ENCODE measurements around the gene PCMTD2.
"Not testable (repeated sequence)": the region's sequence is repeated elsewhere in the genome, so short reads cannot be mapped to it uniquely, and the experiment has no call there.

Gene PCMTD2

GRCh38 chr20:64224351-64225170 lies 31.0 kb upstream of the PCMTD2 start:
- no peak for DNase-seq

- DNase-seq = no peak
Observed at GRCh38 chr20:64225171-64225595, 30.4 kb upstream of the PCMTD2 start.

GRCh38 chr20:64225828-64226598 lies 29.5 kb upstream of the PCMTD2 start:
- no peak for DNase-seq

- DNase-seq = no peak
Observed at GRCh38 chr20:64226686-64227580, 28.6 kb upstream of the PCMTD2 start.

- no peak for DNase-seq
Observed at GRCh38 chr20:64228086-64228653, 27.4 kb upstream of the PCMTD2 start.

GRCh38 chr20:64228751-64229506 lies 26.6 kb upstream of the PCMTD2 start:
- DNase-seq = no peak

GRCh38 chr20:64229507-64230061 lies 26.0 kb upstream of the PCMTD2 start:
- no peak for DNase-seq

- no peak for DNase-seq
Observed at GRCh38 chr20:64230461-64231145, 24.9 kb upstream of the PCMTD2 start.

- DNase-seq = no peak
Observed at GRCh38 chr20:64231621-64232550, 23.7 kb upstream of the PCMTD2 start.

GRCh38 chr20:64232794-64233193 lies 22.8 kb upstream of the PCMTD2 start:
- no peak for DNase-seq

- no peak for DNase-seq
Observed at GRCh38 chr20:64233725-64234124, 21.8 kb upstream of the PCMTD2 start.

GRCh38 chr20:64234291-64234791 lies 21.2 kb upstream of the PCMTD2 start:
- no peak for DNase-seq

- DNase-seq = not testable (repeated sequence)
Observed at GRCh38 chr20:64234921-64235565, 20.5 kb upstream of the PCMTD2 start.

- no peak for DNase-seq
Observed at GRCh38 chr20:64236137-64237088, 19.1 kb upstream of the PCMTD2 start.

GRCh38 chr20:64237316-64237715 lies 18.2 kb upstream of the PCMTD2 start:
- DNase-seq = no peak

- no peak for DNase-seq
Observed at GRCh38 chr20:64238115-64238825, 17.3 kb upstream of the PCMTD2 start.

GRCh38 chr20:64238851-64239387 lies 16.6 kb upstream of the PCMTD2 start:
- DNase-seq = no peak

Data from NCI-H748 treated with DMSO at 0.1 percent for 48 hours (cell line).